GM18502 (cell line): ENCODE results near the gene TXNDC11.
"Not testable (repeated sequence)": the region's sequence is repeated elsewhere in the genome, so short reads cannot be mapped to it uniquely, and the experiment has no call there.

ENCODE experiments used
- ATAC-seq: cut with Tn5 transposase; IDR thresholded peaks from one replicate; pipeline ENCODE4 v1.9.1; 2021; ENCODE audit warnings: mild to moderate bottlenecking; ENCODE audit not compliant: unreplicated experiment, poor library complexity

Gene TXNDC11, protein sequence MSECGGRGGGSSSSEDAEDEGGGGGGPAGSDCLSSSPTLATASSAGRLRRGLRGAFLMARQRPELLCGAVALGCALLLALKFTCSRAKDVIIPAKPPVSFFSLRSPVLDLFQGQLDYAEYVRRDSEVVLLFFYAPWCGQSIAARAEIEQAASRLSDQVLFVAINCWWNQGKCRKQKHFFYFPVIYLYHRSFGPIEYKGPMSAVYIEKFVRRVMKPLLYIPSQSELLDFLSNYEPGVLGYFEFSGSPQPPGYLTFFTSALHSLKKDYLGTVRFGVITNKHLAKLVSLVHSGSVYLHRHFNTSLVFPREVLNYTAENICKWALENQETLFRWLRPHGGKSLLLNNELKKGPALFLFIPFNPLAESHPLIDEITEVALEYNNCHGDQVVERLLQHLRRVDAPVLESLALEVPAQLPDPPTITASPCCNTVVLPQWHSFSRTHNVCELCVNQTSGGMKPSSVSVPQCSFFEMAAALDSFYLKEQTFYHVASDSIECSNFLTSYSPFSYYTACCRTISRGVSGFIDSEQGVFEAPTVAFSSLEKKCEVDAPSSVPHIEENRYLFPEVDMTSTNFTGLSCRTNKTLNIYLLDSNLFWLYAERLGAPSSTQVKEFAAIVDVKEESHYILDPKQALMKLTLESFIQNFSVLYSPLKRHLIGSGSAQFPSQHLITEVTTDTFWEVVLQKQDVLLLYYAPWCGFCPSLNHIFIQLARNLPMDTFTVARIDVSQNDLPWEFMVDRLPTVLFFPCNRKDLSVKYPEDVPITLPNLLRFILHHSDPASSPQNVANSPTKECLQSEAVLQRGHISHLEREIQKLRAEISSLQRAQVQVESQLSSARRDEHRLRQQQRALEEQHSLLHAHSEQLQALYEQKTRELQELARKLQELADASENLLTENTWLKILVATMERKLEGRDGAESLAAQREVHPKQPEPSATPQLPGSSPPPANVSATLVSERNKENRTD

DNA sequence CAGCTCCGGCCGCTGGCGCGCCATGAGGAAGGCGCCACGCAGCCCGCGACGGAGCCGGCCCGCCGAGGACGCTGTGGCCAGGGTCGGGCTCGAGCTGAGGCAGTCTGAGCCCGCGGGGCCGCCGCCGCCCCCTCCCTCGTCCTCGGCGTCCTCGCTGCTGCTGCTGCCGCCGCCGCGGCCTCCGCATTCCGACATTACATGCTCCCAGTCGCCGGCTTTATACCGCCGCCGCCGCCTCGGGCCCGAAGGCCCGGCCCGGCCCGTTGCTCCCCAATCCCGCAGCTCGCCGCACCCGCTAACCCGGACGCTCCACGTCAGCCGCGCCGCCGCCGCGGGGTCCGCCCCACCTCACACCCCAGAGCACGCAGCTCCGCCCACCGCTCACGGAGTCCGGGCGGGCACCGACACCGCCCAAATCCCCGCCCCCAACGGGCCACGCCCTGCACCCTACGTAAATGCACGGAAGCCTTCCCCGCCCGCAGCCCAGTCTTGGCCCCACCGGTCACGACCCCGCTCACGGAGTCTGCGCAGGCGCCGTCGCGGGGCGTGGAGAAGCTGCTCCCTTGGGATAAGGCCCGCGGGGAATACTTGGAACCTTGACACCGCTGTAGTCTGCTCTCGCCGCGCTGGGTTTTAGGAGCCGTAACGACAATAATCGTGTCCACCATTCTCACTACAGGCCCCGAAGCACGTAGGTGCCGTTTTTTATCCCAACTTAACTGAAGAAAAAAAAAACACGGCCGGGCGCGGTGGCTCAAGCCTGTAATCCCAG is at the start of gene TXNDC11:
TXNDC11 (minus strand) TSS at position 322 of the 772 bp plus-strand sequence; CDS start at position 195, 127 bp downstream.
- ATAC-seq, result peak; percentile 89

DNA sequence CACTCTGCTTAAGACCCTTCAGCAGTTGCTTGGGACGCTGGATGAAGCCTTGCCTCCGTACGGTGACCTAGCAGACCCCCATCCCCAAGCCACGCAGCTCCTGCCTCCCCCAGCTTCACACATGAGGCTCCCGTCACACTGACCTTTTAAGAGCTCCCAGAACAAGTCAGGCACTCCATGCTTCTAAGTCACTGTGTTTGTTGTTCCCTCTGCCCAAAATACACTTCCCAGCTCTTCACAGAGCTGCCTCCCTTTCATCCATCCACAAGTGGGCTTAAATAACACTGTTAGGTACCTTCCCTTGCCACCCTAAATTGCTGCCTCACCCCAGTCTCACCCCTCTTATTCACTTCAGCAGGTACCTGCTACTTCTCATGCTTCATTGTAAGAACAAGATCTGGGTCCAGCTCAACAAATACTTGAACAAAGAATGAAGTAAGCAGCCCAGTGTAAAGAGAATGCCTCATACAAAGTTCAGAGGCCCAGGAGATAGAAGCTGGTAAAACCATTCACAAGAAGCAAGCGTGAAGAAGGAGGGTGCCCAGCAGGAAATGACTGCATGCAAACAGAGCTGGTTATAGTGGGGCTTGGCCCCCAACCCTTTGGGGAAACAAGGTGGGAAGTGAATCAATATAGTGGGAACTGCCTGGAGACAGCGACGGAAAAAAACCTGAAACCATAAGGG is 48.6 kb upstream of the TXNDC11 start:
- no peak for ATAC-seq

DNA sequence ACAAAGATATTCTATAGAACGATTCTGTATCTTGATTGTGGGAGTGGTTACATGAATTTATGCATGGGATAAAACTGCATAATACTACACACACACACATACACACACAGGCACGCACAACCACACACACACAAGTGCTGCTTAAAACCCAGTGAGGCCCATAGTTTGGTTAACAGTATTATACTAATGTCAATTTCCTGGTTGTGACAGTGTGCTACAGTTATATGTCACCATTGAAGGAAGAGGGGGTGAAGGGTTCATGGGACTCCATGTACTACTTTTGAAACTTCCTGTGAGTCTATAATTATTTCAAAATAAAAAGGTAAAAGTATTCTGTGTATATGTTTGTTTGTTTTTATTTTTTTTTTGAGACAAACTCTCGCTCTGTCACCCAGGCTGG is 46.3 kb upstream of the TXNDC11 start:
- ATAC-seq, result no peak

GRCh38 chr16:11784980-11785599 is 42.4 kb upstream of the TXNDC11 start:
- not testable (repeated sequence) for ATAC-seq

DNA sequence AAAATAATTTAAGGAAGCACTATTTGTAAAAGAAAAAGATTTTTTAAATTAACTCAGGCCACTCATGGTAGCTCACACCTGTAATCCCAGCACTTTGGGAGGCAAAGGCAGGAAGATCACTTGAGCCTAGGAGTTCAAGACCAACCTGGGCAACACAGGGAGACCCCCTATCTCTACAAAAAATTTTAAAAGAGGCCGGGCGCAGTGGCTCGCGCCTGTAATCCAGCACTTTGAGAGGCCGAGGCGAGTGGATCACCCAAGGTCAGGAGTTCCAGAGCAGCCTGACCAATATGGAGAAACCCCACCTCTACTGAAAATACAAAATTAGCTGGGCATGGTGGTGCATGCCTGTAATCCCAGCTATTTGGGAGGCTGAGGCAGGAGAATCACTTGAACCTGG is 41.7 kb upstream of the TXNDC11 start:
- not testable (repeated sequence) for ATAC-seq

DNA sequence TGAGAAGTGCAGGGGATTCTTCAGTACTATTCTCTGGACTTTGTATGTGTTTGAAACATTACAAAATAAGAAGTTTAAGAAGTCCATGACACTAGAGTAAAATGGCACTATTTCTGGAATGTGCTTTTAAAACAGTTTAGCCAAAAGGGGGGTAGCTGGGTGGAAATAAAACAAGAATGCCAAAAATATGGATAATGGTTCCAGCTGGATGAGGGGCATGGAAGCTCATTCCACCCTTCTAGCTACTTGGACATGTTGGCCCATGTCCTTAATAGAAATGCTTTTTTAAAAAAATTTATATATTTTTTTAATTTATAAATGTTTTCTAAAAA is 41.3 kb upstream of the TXNDC11 start:
- ATAC-seq, result no peak

DNA sequence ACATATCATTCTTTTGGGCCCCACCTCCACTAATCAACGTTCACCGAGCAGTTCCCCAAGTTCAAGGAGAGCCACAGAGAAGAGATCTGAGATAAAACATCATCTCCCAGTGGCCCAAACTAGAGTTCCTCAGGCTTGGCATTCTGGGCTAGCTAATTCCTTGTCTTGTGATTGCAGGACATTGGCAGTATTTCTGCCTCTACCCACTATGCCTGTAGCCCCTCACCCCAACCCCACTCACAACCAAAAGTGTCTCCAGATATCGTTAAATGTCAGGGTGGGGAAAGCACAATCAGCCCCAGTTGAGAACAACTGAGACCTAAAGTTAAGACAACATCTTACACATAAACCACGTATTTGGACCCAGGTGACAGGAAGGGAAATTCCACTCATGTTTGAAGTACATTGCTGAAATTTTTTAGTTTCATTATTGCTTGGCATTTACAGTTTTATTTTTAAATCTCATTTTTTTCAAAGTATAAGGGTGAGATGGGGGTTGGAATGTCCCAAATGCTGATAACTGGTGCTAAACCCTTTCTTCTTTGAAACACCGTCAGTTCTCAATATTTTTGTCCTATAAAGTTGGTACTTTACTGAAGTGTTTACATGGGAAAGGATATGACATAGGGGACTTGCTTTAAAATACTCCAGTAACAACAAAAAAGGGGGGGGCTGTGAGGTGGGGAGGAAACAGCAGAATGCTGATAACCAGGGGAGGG is 40.8 kb upstream of the TXNDC11 start:
- peak; percentile 54 for ATAC-seq

GRCh38 chr16:11781773-11782172 is 39.1 kb upstream of the TXNDC11 start:
- no peak for ATAC-seq

GRCh38 chr16:11780991-11781680 is 38.5 kb upstream of the TXNDC11 start:
- ATAC-seq, result no peak

DNA sequence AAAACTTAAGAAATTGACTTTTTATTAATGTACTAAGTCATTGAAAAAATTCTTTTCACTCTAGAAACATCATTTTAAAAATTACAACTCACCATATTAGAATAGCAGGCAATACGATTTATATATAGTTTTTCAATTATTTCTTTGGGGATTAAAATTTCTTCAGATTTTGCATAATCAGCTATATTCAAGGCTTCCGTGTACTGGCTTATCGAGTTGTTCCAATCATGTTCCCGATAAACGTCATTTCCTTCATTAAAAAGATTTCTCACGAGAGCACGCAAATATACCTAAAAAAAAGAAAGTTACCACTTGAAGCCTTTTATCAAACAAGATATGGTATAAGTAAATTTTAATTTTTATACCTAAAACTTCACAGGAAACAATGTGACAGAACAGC is 36.4 kb upstream of the TXNDC11 start:
- ATAC-seq, result no peak

DNA sequence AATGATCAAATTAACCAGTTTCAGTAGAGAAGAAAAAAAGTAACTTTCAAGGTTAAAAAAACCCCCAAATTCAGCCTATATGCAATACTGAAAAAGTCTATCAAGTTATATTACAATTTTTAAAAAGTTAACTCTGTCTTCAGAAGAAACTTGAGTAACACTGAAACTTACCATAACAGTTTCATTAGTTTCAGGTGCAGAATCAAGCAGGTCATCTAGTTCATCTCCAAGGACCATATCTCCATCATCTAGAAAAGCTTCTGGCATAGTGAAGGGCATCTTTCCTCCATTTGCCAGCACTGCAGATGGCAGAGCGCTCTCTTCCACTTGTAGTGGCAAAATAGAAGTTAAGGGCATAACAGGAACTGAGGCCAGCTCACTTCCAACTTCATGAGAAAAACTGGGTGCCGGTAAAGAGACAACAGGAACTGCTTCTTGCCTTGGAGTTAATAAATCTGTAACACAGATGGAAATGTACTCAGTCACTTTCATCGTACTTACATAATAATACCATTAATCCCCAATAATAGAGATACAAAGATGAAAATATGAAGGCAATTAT is 31.5 kb upstream of the TXNDC11 start:
- no peak for ATAC-seq

- no peak for ATAC-seq
Observed at GRCh38 chr16:11768849-11769248, 26.2 kb upstream of the TXNDC11 start.

GRCh38 chr16:11762431-11762830 is 19.8 kb upstream of the TXNDC11 start:
- no peak for ATAC-seq

DNA sequence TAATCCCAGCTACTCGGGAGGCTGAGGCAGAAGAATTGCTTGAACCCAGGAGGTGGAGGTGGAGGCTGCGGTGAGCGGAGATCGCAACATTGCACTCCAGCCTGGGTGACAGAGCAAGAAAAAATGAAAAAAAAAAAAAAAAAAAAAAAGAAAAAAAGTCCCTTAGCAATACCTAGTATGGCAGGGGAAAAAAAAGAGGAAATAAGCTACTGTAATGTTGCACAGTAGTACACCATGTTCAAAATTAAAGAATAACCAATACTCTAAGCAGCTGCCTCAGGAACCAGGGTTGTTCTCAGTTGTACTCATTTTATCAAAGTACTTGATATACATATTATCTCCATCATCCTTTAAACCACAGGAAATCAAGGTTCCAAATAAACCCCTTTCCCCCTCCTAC is 17.3 kb upstream of the TXNDC11 start:
- ATAC-seq, result no peak

DNA sequence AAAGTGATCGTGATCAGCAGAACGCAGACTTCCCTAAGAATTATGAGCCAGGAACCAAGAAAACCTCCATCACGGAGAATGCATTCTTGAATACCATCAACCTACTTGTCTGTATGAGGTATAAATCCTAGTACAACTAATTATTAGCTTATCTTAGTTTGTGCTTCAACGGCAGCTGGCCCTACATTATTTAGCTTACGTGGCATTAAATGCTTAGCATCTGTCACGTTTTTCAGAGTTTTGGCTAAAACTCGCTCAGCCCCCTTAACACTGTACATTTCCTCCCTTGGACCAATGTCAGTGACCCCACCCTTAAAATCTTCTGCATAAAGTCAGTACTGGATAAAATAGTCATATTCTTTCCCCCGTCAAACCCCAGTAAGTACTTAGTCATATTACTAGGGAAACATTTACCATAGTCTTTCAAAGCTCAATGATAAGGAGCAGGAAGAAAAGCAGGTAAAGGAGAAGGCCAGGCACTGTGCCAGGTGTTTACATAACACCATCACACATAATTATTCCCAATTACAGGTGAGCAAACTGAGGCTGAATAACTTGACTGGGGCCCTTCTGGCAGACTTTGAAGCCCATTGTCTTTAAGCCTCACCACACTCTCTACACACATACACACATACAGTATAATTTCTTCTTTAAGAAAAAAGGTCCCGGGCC is 16.6 kb upstream of the TXNDC11 start:
- ATAC-seq, result no peak

DNA sequence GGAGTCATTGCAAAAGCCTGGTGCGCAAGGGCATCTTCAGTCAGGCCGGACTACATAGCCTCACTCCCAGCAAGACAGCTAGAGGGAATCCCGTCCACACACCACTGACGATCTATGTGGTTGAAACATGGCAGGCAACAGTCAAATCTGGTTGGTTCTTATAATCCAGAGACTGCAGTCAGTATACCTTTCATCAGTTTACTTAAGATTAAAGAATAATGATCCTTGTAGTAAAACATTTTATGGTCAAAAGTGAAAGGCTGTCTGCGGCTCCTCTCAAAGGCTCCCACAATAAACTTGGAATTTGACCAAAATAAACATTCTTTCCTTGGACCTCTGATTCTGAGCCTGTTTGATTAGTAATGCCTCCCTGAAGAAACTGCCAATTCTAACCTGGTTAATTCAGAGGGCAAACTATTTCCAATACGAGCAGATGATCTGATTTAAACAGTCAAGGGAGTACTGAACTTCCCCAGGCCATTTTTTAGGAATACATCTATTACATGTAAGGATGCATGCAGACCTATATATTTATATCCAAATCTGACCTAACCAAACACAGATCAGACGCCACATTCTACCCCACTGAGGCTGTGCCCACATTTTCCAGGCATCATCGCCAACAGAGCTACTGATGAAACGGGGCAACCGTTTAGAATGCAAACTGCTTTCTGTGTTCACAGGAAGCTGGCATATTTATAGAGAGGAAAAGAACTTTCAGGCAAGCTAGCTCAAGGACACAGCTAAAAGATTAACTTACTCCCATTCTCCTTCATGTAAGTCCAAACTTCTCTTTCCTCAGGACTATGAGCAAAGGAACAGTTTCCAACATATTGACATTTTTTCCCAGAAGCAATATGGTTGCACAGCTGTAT is 15.3 kb upstream of the TXNDC11 start:
- ATAC-seq, result no peak

GRCh38 chr16:11756248-11756647 is 13.6 kb upstream of the TXNDC11 start:
- ATAC-seq, result no peak
